Stimulated activated CD8-positive, alpha-beta memory T cell treated with anti-CD3 and anti-CD28 coated beads, Interleukin-12 subunit alpha, Interleukin-12 subunit beta, amount 100 ng/mL, for 1 hour (primary cell): Measurements from ENCODE around the gene ADARB1.

Source experiments
- DNase-seq: peaks from one replicate; pipeline ENCODE4 v3.0.0-alpha.2; 2020; ENCODE audit warnings: low read depth

The ADARB1 gene

GRCh38 chr21:45039317-45040156, 34.8 kb upstream of the ADARB1 start:
- no peak for DNase-seq

GRCh38 chr21:45040157-45040711, 34.1 kb upstream of the ADARB1 start:
- no peak for DNase-seq

GRCh38 chr21:45040739-45041138, 33.6 kb upstream of the ADARB1 start:
- DNase-seq, result no peak

GRCh38 chr21:45041351-45041805, 33.0 kb upstream of the ADARB1 start:
- no peak for DNase-seq

- no peak for DNase-seq
Observed at GRCh38 chr21:45041984-45042663, 32.3 kb upstream of the ADARB1 start.

GRCh38 chr21:45042664-45043161, 31.7 kb upstream of the ADARB1 start:
- DNase-seq, result no peak

- DNase-seq, result no peak
Observed at GRCh38 chr21:45043541-45044020, 30.8 kb upstream of the ADARB1 start.

- no peak for DNase-seq
Observed at GRCh38 chr21:45045481-45045880, 28.9 kb upstream of the ADARB1 start.

GRCh38 chr21:45047257-45047656, 27.1 kb upstream of the ADARB1 start:
- DNase-seq, result no peak

- no peak for DNase-seq
Observed at GRCh38 chr21:45048026-45048698, 26.2 kb upstream of the ADARB1 start.

GRCh38 chr21:45048968-45049367, 25.4 kb upstream of the ADARB1 start:
- no peak for DNase-seq

- no peak for DNase-seq
Observed at GRCh38 chr21:45049714-45050344, 24.6 kb upstream of the ADARB1 start.

GRCh38 chr21:45050345-45050796, 24.0 kb upstream of the ADARB1 start:
- no peak for DNase-seq

GRCh38 chr21:45050797-45051489, 23.4 kb upstream of the ADARB1 start:
- no peak for DNase-seq

GRCh38 chr21:45051580-45052434, 22.6 kb upstream of the ADARB1 start:
- no peak for DNase-seq

GRCh38 chr21:45052960-45053359, 21.4 kb upstream of the ADARB1 start:
- no peak for DNase-seq

GRCh38 chr21:45053561-45054226, 20.7 kb upstream of the ADARB1 start:
- DNase-seq, result no peak

- no peak for DNase-seq
Observed at GRCh38 chr21:45054227-45054926, 20.0 kb upstream of the ADARB1 start.
